Vagina (tissue), 2 donors: Measurements from ENCODE around the gene MARCHF11.

Experiments used
- POLR2A ChIP-seq, 2 donors: fragments of 450-650 bp; IDR thresholded peaks; one replicate each; pipeline ENCODE4 v1.6.1; 2017; ENCODE audit warnings: antibody characterized with exemption in 2 of 2, mild to moderate bottlenecking in 2 of 2, moderate library complexity in 2 of 2
- POLR2AphosphoS5 ChIP-seq, 2 donors: sonication (generic); formaldehyde crosslinking; IDR thresholded peaks; one replicate each; pipeline ENCODE4 v1.9.0; 2017; ENCODE audit warnings: antibody characterized with exemption in 2 of 2, mild to moderate bottlenecking in 2 of 2, low read depth in 1 of 2; ENCODE audit not compliant: insufficient read depth in 1 of 2
- TF ChIP-seq, protein P1 (sequence below), 3 experiments: fragments of 450-650 bp in 2 of 3; fragments of 200-600 bp in 1 of 3; sonication (generic) in 1 of 3; IDR thresholded peaks; one replicate each; pipeline ENCODE4 v1.5.1; 2017 to 2019; ENCODE audit warnings: antibody characterized with exemption in 3 of 3, mild to moderate bottlenecking in 2 of 3, moderate library complexity in 2 of 3

DNA sequence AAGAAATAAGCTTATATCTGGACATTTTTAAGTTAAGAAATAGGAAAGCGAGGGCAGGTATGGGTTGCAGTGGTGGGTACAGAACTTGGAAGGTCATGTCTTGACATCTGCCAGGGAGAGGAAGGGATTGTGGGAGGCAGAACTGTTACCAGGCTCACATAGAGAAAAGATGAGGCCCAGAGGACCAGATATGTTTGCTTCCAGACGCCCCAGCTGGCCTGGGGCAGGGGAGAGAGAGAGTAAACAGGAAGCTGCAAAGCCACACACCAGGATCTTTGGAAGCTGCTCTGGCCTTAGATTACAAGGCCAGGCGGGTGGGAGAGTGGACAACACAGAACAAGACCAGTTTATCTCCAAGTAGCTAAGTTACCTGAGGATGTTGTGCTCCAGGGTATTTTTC, 71.2 kb downstream of the MARCHF11 start:
- TF ChIP-seq, protein P1, sequence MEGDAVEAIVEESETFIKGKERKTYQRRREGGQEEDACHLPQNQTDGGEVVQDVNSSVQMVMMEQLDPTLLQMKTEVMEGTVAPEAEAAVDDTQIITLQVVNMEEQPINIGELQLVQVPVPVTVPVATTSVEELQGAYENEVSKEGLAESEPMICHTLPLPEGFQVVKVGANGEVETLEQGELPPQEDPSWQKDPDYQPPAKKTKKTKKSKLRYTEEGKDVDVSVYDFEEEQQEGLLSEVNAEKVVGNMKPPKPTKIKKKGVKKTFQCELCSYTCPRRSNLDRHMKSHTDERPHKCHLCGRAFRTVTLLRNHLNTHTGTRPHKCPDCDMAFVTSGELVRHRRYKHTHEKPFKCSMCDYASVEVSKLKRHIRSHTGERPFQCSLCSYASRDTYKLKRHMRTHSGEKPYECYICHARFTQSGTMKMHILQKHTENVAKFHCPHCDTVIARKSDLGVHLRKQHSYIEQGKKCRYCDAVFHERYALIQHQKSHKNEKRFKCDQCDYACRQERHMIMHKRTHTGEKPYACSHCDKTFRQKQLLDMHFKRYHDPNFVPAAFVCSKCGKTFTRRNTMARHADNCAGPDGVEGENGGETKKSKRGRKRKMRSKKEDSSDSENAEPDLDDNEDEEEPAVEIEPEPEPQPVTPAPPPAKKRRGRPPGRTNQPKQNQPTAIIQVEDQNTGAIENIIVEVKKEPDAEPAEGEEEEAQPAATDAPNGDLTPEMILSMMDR (IDR thresholded peaks at IDR 0.05), result no peak
- TF ChIP-seq POLR2A (IDR thresholded peaks at IDR 0.05) (no peak), POLR2AphosphoS5 (IDR thresholded peaks at IDR 0.05; ENCODE audit: insufficient read depth in 1 of 2, low read depth in 1 of 2) (no peak)
